ENCODE results near the gene VPS26A.
A peak's percentile ranks its signal among the peaks of the same experiment; 100 is the strongest.

VPS26A gene

GRCh38 chr10:69208761-69209160 lies 84.8 kb downstream of the VPS26A start:
- Histone ChIP-seq H3K4me1 (peaks cover 5% of the 10 kb centered on the region), H3K9ac (no peak overlapping the region), H3K79me2 (no peaks in the 10 kb centered on the region), H2AFZ (no peak overlapping the region), H3K9me3 (ENCODE audit: control insufficient read depth, low read length) (no peaks in the 10 kb centered on the region), H3K27ac (no peak overlapping the region), H3K4me2 (ENCODE audit: low read length) (no peak overlapping the region), H3K4me3 (ENCODE audit: low read depth, low read length) (no peak overlapping the region), H3K27me3 (ENCODE audit: control insufficient read depth, insufficient read depth, low read length) (no peaks in the 10 kb centered on the region), H3K36me3 (ENCODE audit: control insufficient read depth, insufficient read depth, low read length) (no peaks in the 10 kb centered on the region)
- TF ChIP-seq, protein P1, sequence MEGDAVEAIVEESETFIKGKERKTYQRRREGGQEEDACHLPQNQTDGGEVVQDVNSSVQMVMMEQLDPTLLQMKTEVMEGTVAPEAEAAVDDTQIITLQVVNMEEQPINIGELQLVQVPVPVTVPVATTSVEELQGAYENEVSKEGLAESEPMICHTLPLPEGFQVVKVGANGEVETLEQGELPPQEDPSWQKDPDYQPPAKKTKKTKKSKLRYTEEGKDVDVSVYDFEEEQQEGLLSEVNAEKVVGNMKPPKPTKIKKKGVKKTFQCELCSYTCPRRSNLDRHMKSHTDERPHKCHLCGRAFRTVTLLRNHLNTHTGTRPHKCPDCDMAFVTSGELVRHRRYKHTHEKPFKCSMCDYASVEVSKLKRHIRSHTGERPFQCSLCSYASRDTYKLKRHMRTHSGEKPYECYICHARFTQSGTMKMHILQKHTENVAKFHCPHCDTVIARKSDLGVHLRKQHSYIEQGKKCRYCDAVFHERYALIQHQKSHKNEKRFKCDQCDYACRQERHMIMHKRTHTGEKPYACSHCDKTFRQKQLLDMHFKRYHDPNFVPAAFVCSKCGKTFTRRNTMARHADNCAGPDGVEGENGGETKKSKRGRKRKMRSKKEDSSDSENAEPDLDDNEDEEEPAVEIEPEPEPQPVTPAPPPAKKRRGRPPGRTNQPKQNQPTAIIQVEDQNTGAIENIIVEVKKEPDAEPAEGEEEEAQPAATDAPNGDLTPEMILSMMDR (IDR thresholded peaks at IDR 0.05): no peak

GRCh38 chr10:69209787-69210484 lies 86.0 kb downstream of the VPS26A start:
- Histone ChIP-seq H3K27me3 (ENCODE audit: control insufficient read depth, insufficient read depth, low read length) (no peaks in the 10 kb centered on the region), H3K9me3 (ENCODE audit: control insufficient read depth, low read length) (no peaks in the 10 kb centered on the region), H3K4me3 (ENCODE audit: low read depth, low read length) (no peak overlapping the region), H3K4me2 (ENCODE audit: low read length) (no peak overlapping the region), H3K27ac (no peak overlapping the region), H2AFZ (no peak overlapping the region), H3K9ac (no peak overlapping the region), H3K4me1 (peaks cover 10% of the 10 kb centered on the region), H3K79me2 (no peaks in the 10 kb centered on the region), H3K36me3 (ENCODE audit: control insufficient read depth, insufficient read depth, low read length) (no peaks in the 10 kb centered on the region)
- TF ChIP-seq, protein P1 (IDR thresholded peaks at IDR 0.05): no peak

DNA sequence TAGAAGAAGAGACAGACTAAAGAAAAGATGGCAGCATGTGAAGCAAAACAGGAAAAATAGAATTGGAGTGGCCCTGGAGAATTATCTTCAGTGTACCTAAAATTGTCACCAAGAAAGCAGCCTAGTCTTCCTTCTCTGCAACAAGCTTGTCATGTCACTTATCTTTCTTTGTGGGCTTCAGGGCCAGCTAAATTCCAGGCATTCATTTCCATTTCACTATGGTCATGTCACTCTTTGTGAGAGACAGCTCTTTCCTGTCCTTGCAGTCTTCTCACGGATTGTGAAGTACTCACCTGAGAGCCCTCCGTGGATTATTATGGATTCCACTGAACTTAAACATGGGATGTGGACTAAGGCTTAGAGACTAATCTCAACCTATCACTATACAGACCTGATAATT lies 87.1 kb downstream of the VPS26A start:
- Histone ChIP-seq H3K9me3 (ENCODE audit: control insufficient read depth, low read length) (no peaks in the 10 kb centered on the region), H3K4me3 (ENCODE audit: low read depth, low read length) (no peak overlapping the region), H3K9ac (no peak overlapping the region), H3K27ac (no peak overlapping the region), H3K79me2 (no peaks in the 10 kb centered on the region), H3K27me3 (ENCODE audit: control insufficient read depth, insufficient read depth, low read length) (no peaks in the 10 kb centered on the region), H3K4me1 (peaks cover 15% of the 10 kb centered on the region), H2AFZ (peak overlapping the region; percentile 29), H3K4me2 (ENCODE audit: low read length) (no peak overlapping the region), H3K36me3 (ENCODE audit: control insufficient read depth, insufficient read depth, low read length) (no peaks in the 10 kb centered on the region)
- TF ChIP-seq, protein P1 (IDR thresholded peaks at IDR 0.05): no peak

GRCh38 chr10:69211524-69211923 lies 87.5 kb downstream of the VPS26A start:
- TF ChIP-seq, protein P1 (IDR thresholded peaks at IDR 0.05): no peak
- no peak overlapping the region for H2AFZ ChIP-seq
- H3K36me3 ChIP-seq (ENCODE audit: control insufficient read depth, insufficient read depth, low read length): no peaks in the 10 kb centered on the region
- no peak overlapping the region for H3K4me3 ChIP-seq (ENCODE audit: low read depth, low read length)
- no peak overlapping the region for H3K27ac ChIP-seq
- H3K4me1 ChIP-seq: peaks cover 18% of the 10 kb centered on the region
- H3K27me3 ChIP-seq (ENCODE audit: control insufficient read depth, insufficient read depth, low read length): no peaks in the 10 kb centered on the region
- H3K79me2 ChIP-seq: no peaks in the 10 kb centered on the region
- no peak overlapping the region for H3K9ac ChIP-seq
- no peak overlapping the region for H3K4me2 ChIP-seq (ENCODE audit: low read length)
- H3K9me3 ChIP-seq (ENCODE audit: control insufficient read depth, low read length): no peaks in the 10 kb centered on the region
